ENCODE data around the gene RHOD.

DNA sequence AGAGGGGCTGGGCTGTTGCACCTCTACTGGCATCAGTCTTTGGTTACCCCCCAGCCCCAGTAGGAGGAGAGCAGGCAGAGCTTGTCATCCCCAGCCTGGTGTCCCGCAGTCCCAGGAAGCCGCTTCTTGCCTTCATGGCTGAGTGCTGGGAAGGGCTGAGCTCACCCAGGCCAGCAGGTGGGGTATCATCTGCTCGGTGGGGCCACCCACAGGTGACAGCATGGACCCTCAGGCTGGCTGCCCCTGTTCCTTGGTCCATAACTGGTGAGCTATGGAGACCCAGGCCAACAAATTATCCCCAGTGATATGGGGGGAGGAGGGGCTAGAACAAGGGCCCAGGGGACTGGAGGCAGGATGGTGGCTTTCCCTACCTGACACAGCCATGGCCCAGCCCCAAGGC lies 6.5 kb upstream of the RHOD start:
- TF ChIP-seq, protein P1, sequence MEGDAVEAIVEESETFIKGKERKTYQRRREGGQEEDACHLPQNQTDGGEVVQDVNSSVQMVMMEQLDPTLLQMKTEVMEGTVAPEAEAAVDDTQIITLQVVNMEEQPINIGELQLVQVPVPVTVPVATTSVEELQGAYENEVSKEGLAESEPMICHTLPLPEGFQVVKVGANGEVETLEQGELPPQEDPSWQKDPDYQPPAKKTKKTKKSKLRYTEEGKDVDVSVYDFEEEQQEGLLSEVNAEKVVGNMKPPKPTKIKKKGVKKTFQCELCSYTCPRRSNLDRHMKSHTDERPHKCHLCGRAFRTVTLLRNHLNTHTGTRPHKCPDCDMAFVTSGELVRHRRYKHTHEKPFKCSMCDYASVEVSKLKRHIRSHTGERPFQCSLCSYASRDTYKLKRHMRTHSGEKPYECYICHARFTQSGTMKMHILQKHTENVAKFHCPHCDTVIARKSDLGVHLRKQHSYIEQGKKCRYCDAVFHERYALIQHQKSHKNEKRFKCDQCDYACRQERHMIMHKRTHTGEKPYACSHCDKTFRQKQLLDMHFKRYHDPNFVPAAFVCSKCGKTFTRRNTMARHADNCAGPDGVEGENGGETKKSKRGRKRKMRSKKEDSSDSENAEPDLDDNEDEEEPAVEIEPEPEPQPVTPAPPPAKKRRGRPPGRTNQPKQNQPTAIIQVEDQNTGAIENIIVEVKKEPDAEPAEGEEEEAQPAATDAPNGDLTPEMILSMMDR (IDR thresholded peaks at IDR 0.05) = no peak
- no peak for TF ChIP-seq POLR2A (IDR thresholded peaks at IDR 0.05)
